HEK293T (cell line): ENCODE measurements around the gene P3H3.

Experiments used
- FOXA1 ChIP-seq: fragments of 450-650 bp; IDR thresholded peaks from 2 replicates; pipeline ENCODE4 v1.6.1; 2016; ENCODE audit warnings: mild to moderate bottlenecking
- FOXK2 ChIP-seq: fragments of 450-650 bp; IDR thresholded peaks from 2 replicates; pipeline ENCODE4 v1.6.1; 2016; ENCODE audit warnings: mild to moderate bottlenecking
- FOXM1 ChIP-seq: fragments of 450-650 bp; IDR thresholded peaks from 2 replicates; pipeline ENCODE4 v1.6.1; 2017; ENCODE audit warnings: mild to moderate bottlenecking, borderline replicate concordance
- L3MBTL2 ChIP-seq: fragments of 450-650 bp; conservative IDR thresholded peaks from 2 replicates; pipeline ENCODE4 v1.6.1; 2016; ENCODE audit warnings: mild to moderate bottlenecking
- PKNOX1 ChIP-seq: fragments of 450-650 bp; IDR thresholded peaks from 2 replicates; pipeline ENCODE4 v1.6.1; 2016
- SP1 ChIP-seq: fragments of 450-650 bp; IDR thresholded peaks from 2 replicates; pipeline ENCODE4 v1.6.1; 2017
- SUZ12 ChIP-seq: fragments of 450-650 bp; IDR thresholded peaks from 2 replicates; pipeline ENCODE4 v1.6.1; 2016; ENCODE audit warnings: mild to moderate bottlenecking
- TARDBP ChIP-seq: fragments of 450-650 bp; IDR thresholded peaks from 2 replicates; pipeline ENCODE4 v1.6.1; 2016
- ZNF384 ChIP-seq: fragments of 450-650 bp; IDR thresholded peaks from 2 replicates; pipeline ENCODE4 v1.6.1; 2016

- TF ChIP-seq FOXM1 (no peak), L3MBTL2 (no peak), PKNOX1 (no peak), SUZ12 (no peak), ZNF384 (no peak), SP1 (no peak), FOXK2 (no peak), TARDBP (no peak), FOXA1 (no peak)
Observed at GRCh38 chr12:6863033-6863432, 34.8 kb downstream of the P3H3 start.
